Neutrophil (primary cell): Measurements from ENCODE around the gene CTAGE8.
"Not testable (repeated sequence)": the region's sequence is repeated elsewhere in the genome, so short reads cannot be mapped to it uniquely, and the experiment has no call there.

Experiments
- H3K27ac ChIP-seq: fragments of 200-600 bp; sonication (generic); 2 replicates; pipeline ENCODE4 v1.5.1; 2016; ENCODE audit warnings: mild to moderate bottlenecking, moderate library complexity
- H3K27me3 ChIP-seq: fragments of 200-600 bp; sonication (generic); 2 replicates; pipeline ENCODE4 v1.6.0; 2016; ENCODE audit warnings: mild to moderate bottlenecking
- H3K36me3 ChIP-seq: fragments of 200-600 bp; sonication (generic); 2 replicates; pipeline ENCODE4 v1.5.1; 2017
- H3K4me1 ChIP-seq, 2 experiments: fragments of 200-600 bp in 1 of 2; sonication (generic) in 1 of 2; 1 replicate in 1 of 2; 2 replicates in 1 of 2; pipeline versions ENCODE4 v1.5.1 to v1.6.1; 2013 to 2016; ENCODE audit warnings: low read depth in 1 of 2, low read length in 1 of 2, mild to moderate bottlenecking in 1 of 2, moderate library complexity in 1 of 2; ENCODE audit not compliant: control insufficient read depth in 1 of 2, insufficient read depth in 1 of 2
- H3K4me3 ChIP-seq, 2 experiments: fragments of 200-600 bp in 1 of 2; sonication (generic) in 1 of 2; 1 replicate in 1 of 2; 2 replicates in 1 of 2; pipeline ENCODE4 v1.5.1; 2013 to 2016; ENCODE audit warnings: low read depth in 1 of 2, low read length in 1 of 2, mild to moderate bottlenecking in 1 of 2, moderate library complexity in 1 of 2
- H3K9me3 ChIP-seq: fragments of 200-600 bp; sonication (generic); 2 replicates; pipeline ENCODE4 v1.5.1; 2016

CTAGE8 gene, protein sequence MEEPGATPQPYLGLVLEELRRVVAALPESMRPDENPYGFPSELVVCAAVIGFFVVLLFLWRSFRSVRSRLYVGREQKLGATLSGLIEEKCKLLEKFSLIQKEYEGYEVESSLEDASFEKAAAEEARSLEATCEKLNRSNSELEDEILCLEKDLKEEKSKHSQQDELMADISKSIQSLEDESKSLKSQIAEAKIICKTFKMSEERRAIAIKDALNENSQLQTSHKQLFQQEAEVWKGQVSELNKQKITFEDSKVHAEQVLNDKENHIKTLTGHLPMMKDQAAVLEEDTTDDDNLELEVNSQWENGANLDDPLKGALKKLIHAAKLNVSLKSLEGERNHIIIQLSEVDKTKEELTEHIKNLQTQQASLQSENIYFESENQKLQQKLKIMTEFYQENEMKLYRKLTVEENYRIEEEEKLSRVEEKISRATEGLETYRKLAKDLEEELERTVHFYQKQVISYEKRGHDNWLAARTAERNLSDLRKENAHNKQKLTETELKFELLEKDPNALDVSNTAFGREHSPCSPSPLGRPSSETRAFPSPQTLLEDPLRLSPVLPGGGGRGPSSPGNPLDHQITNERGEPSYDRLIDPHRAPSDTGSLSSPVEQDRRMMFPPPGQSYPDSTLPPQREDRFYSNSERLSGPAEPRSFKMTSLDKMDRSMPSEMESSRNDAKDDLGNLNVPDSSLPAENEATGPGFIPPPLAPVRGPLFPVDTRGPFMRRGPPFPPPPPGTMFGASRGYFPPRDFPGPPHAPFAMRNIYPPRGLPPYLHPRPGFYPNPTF

GRCh38 chr7:144269188-144269587 lies at the start of gene CTAGE8:
CTAGE8 (minus strand) TSS chr7:144269288; CDS start chr7:144269250, 38 bp downstream.
- not testable (repeated sequence) for H3K4me3 ChIP-seq, H3K36me3 ChIP-seq, H3K27me3 ChIP-seq, H3K4me1 ChIP-seq, H3K27ac ChIP-seq, H3K9me3 ChIP-seq

GRCh38 chr7:144317537-144317936 lies 48.4 kb upstream of the CTAGE8 start:
- H3K36me3 ChIP-seq, H3K9me3 ChIP-seq, H3K4me3 ChIP-seq, H3K27me3 ChIP-seq, H3K4me1 ChIP-seq, H3K27ac ChIP-seq: not testable (repeated sequence)

GRCh38 chr7:144311872-144312469 lies 42.9 kb upstream of the CTAGE8 start, which contains the start of gene OR2A1:
OR2A1 (plus strand) TSS chr7:144312419; CDS start chr7:144318125, 5,706 bp downstream.
- H3K27ac ChIP-seq, H3K27me3 ChIP-seq, H3K36me3 ChIP-seq, H3K4me1 ChIP-seq, H3K4me3 ChIP-seq, H3K9me3 ChIP-seq: not testable (repeated sequence)

DNA sequence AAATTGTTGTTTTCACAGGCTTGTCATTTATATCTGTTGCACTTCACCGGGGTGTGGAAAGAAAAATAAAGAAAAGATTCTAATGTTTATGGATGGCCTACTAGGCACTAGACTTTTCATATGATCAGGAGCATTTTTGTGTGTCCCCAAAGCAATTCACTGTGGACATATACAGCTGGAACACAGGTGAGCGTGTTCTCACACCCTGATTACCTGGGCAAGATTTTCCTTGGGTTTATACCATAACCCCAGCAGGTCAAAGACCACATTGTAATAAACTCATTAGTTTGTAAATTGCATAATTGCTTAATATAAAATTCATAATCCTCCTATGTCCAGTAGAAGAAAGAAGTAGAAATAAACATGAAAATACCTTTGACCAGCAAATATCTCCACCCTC lies 42.1 kb upstream of the CTAGE8 start:
- H3K27ac ChIP-seq, H3K27me3 ChIP-seq, H3K9me3 ChIP-seq, H3K4me3 ChIP-seq, H3K4me1 ChIP-seq, H3K36me3 ChIP-seq: not testable (repeated sequence)

DNA sequence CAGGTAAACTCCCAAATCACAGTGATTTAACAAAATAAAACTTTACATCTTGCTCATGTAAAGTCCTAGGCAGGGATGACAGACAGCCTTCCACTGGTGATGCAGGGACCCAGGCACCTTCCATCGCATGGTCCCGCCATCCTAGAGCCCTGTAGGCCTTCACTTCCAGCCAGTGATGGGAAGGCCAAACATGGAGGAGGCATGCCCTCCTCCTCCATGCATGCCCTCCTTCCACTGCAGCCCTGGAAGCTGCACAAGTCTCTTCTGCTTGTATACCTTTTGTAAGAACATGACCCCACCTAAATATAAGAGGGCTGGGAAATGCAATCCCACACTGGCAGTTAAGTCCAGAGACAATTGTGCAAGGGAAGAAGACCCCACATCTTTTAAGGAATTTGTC lies 40.6 kb upstream of the CTAGE8 start:
- not testable (repeated sequence) for H3K27me3 ChIP-seq, H3K4me1 ChIP-seq, H3K27ac ChIP-seq, H3K4me3 ChIP-seq, H3K9me3 ChIP-seq, H3K36me3 ChIP-seq

DNA sequence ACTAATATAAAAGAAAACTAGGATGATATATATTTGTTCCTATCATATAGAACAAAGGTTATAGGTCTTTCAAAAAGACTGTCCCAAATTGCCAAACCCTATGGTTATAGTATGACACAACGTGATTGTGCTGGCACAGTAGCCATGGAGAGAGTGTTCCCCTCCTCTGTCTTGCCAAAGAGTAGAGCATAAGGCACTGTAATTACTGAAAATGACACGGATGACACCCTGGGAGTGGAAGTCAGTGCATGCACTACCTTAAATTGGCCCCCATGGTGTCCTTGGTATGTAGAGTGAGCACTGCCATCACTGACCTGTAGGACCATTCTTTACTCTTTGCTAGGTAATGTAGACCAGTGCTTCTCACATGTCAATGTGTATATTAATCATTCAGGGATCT lies 36.1 kb upstream of the CTAGE8 start:
- not testable (repeated sequence) for H3K36me3 ChIP-seq, H3K27ac ChIP-seq, H3K4me3 ChIP-seq, H3K4me1 ChIP-seq, H3K27me3 ChIP-seq, H3K9me3 ChIP-seq

- H3K27ac ChIP-seq, H3K4me1 ChIP-seq, H3K36me3 ChIP-seq, H3K4me3 ChIP-seq, H3K27me3 ChIP-seq, H3K9me3 ChIP-seq: not testable (repeated sequence)
These were observed 34.5 kb upstream of the CTAGE8 start for GRCh38 chr7:144303607-144304006.

DNA sequence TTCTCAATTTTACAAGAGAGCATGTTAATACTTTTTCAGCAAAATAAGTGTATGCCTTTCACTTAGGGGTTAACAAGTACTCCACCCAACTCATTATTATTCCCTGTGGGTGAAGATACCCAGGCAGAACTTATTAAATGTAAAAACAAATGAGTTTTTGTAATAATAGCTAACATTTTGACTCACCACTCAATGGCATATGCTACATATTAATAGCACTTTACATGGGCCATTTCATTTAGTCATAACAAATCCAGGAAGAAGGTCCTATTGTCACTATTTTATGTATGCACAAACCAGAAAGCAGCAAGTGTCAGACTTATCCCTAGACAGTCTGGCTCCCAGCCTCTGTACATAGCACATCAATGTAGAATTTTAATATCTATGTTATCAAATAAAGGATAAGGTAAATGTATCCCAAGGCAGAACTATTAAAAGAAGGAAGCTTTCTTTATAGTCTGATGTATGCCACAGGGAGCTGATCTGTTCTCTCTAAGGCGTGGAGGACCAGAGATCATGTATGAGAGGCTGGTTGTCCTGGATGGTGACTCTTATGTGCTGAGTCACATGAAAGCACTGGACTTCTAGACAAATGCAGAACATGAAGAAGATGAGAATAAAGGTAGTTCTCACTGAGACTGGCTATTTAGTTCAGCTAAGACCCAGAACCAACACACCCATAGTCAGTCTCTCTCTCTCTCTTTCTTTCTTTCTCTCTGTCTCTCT lies 33.7 kb upstream of the CTAGE8 start:
- H3K27ac ChIP-seq, H3K36me3 ChIP-seq, H3K9me3 ChIP-seq, H3K4me1 ChIP-seq, H3K27me3 ChIP-seq, H3K4me3 ChIP-seq: not testable (repeated sequence)

- H3K36me3 ChIP-seq, H3K4me1 ChIP-seq, H3K27me3 ChIP-seq, H3K9me3 ChIP-seq, H3K4me3 ChIP-seq, H3K27ac ChIP-seq: not testable (repeated sequence)
These were observed 24.9 kb upstream of the CTAGE8 start for GRCh38 chr7:144293794-144294499.

DNA sequence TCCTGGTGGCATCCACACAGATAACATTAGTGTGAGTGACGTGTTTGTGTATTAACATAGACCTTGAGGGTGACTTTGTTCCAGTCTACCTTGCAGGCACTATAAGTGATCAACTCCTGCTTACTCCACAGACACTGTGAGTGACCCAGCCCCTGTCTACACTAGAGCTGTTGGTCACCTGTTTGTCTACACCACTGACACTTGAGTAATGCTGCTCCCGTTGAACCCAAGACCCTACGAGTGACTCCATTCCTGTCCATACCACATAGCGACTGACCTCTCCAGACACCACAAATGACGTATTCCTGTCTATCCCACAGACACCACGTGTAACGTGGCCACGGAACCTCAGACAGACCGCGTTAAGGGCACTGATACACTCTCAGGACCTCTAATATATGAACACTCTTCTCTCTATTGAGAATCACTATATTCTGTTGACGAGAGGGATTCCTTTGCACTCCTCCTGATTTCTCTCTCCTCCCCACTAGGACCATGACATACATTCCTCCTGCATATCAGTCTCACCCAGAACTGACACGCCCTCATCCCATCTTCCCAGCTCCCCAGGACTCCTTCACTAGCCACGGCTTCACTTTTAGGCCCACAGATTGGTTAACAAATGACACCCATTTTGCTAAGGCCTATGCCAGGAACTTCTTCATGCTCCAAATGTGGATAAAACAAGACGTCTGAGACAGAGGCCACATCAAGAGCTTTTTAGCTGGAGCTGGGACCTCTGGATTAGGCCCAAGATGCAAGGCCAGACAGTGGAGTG lies 23.5 kb upstream of the CTAGE8 start:
- not testable (repeated sequence) for H3K4me3 ChIP-seq, H3K9me3 ChIP-seq

DNA sequence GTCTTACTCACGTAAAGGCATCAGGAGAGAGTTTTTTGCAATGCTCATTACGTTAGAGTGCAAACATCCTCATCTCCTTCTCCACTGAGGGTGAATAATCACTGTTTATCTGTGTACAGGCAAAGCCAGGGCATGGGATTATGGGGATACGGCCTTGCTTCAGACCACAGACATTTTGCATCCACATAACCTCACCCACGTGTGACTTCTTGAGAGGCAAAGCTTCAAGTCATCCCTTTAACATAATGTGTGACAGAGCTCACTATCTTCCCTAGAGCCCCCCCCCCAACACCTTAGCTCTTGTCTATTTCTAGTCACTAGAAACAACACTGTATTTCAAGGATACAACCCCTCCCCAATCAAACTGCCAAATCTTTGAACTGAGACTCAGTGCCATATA lies 22.5 kb upstream of the CTAGE8 start:
- not testable (repeated sequence) for H3K4me1 ChIP-seq, H3K9me3 ChIP-seq

More for the DNA sequence above, 23.5 kb upstream of the CTAGE8 start:
- not testable (repeated sequence) for H3K36me3 ChIP-seq, H3K27ac ChIP-seq, H3K4me1 ChIP-seq, H3K27me3 ChIP-seq

DNA sequence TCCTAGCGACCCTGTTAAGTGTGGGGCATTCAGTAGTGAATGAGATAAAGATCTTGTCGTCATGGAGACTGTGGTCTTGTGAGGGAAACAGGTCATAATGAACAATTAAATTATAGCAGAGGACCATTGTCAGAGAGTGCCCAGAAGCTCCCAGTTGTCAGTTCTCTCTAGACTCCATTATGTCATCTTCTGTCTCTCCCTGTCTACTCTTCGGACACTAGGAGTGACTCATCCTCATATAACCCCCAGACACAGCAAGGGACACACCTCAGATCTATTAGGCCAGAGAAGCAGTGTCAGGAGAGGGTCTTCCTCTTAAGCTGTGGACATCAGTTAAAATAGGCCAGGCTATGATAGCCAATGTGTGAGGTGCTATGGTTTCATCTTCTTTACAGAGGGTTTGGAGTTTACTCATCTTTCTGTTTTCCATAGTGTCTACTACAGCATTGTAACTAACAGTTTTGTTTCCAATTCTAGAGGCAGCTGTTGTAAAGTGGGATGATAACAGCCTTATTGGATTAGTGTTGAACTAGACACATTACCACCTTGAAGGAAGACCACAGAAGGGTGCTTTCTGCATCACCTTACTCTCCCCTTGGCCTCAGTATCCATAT lies 18.2 kb upstream of the CTAGE8 start:
- not testable (repeated sequence) for H3K4me3 ChIP-seq, H3K27ac ChIP-seq, H3K4me1 ChIP-seq, H3K36me3 ChIP-seq, H3K27me3 ChIP-seq, H3K9me3 ChIP-seq

More for the DNA sequence above, 22.5 kb upstream of the CTAGE8 start:
- H3K4me3 ChIP-seq, H3K36me3 ChIP-seq, H3K27ac ChIP-seq, H3K27me3 ChIP-seq: not testable (repeated sequence)
